Nucleus accumbens (tissue), 56 donors: ENCODE data around the gene EIF2D.
"Not testable (repeated sequence)": the region's sequence is repeated elsewhere in the genome, so short reads cannot be mapped to it uniquely, and the experiment has no call there.

Source experiments
- DNase-seq, 56 donors: peaks; one replicate each; lab custom pipeline; 2025; lab: John Stamatoyannopoulos, UW

Gene EIF2D

DNA sequence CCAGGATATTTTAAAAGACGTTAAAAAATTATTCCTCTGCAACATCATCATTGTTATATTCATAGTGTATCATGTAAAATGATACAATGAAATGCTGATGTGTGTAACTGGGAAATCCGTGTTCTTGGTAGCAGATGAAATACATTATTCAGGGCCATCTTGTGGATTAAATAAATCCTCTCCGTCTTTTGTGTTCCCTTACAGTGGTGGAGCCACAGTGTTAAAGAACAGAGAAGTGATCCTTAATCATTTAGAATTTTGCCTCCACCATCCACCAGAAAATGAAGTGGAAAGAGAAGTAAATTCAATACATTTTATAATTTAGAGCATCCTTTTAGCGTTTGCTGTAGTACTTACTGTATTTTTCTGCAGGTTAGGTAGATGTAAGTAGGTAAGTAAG, 24.4 kb upstream of the EIF2D start:
- no peak for DNase-seq

DNA sequence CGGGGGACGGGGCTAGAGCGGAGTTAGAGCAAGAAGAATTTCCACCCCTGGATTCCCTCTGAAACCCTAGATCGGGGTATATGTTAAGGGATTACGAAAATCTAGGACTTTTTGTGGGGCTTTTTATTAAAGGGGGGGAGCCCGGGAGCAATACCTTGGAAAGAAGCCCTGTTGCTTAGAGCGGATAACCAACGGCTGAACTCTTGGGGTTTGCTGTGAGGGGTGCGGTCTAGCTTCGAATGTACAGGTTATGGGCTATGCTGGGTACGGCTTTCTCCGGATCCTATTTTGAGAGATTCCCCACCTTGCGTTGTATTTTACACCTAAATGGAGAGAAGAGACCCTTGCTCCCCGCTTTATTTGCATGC, 23.7 kb upstream of the EIF2D start:
- no peak for DNase-seq

DNA sequence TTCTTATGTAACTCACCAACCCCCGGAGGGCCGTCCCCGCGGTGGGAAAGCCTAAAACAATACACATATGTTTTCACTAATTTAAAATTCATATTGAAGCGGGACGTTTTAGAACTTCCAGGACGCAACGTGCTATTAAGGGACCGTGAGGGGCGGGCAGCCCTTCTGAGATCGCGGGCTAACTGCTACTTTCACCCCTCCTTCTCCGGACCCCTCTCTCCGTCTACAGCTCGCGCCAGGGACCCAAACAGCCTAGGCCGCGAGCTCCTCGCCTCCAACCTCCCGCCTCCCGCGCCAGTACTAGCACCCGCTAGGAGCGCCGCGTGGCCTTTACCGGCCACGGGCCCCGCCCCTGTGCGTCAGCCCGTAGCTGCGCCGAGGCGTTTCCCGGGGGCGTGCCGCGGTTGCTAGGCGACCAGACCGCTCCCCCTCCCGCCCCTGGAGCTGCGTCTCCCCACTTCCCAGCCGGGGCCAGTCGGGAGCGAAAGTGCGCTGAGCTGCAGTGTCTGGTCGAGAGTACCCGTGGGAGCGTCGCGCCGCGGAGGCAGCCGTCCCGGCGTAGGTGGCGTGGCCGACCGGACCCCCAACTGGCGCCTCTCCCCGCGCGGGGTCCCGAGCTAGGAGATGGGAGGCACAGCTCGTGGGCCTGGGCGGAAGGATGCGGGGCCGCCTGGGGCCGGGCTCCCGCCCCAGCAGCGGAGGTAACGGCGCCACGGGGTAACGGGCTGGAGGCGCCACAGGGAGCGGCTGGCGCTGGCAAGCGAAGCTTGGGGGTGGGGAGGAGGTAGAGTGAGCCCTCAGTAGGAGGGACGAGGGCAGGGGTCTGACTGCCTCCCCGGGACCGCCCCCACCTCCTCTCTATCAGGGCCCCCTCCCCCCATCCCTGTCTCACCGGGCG, 23.1 kb upstream of the EIF2D start, which contains the start of gene DYRK3:
Gene DYRK3, plus strand, starts transcription at position 457 of the 898 bp plus-strand sequence. Its CDS starts 168 bp downstream, at position 625.
- peak; percentile 33 to 96 (median 85) for DNase-seq

DNA sequence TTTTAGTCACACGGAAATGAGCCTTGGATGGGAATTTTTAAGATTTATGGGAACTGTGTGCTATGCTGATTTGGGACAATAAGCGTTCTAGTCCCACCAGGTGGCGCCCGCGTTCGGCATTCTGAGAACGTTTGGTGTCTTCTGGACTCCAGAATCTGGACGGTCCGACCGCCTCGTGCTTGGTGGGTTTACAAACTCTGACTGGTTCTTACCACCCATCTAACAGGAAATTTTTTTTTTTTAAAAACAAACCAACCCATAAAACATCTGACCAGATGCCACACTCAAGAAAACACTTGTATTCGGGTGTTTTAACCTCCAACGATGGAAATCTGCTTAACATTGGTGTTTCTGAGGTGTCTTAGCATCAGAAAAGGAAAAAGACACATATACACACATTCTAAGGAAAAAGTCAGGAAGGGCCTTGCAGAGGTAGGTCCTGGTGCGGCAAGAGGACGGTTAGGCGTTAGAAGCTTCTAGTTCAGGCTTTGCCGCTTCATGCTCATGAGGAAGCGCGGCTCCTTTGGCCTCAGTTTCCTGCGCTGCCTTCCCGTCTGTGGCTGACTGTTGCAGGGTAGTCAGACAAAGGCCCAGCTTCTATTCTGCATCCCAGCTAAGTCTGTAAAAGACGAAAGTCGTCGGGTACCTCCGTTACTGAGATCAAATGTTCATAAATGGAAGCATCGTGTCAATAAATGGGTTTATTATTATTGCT, 22.3 kb upstream of the EIF2D start:
- DNase-seq, result peak in 55 of 56 donors; percentile 7 to 96 (median 69)

DNA sequence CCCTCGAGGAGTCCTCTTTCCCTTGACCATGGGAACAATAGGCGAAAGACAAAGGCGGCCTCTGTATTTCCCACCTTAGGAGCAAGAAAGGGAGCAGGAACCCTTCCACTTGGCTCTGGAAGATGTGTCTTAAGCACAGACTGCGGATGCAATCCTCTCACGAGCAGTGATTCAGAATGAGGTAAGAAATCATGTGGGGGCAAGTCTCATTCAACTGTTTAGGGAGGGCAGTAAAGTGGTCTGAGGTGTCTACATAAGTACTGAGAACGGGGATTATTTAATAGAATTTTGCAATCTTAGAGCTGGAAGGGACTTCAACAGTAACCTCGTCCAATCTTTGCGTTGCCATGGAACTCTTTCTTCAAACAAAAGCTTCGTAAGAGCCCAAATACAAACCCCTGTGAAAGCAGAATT, 21.4 kb upstream of the EIF2D start:
- DNase-seq, result no peak

DNA sequence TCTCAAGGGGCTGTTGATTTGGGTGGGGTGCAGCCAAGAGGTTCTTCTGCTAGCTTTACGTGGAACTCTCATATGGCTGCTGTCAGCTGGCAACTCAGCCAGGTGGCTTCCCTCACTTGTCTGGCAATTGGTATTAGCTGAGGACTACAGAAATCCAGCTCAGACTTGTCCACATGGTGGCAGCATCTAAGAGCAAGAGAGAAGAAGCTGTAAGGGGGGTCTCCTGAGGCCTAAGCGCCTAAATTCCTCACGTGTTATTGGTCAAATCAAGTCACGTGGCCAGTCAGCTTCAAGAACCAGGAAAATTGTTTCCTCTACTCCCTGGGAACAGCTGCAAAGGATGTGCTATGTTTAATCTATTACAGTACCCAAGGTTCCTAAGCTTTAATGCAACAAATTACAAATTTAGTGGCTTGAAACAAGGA, 18.8 kb upstream of the EIF2D start:
- peak in 2 of 56 donors; percentile 2 to 37 for DNase-seq

DNA sequence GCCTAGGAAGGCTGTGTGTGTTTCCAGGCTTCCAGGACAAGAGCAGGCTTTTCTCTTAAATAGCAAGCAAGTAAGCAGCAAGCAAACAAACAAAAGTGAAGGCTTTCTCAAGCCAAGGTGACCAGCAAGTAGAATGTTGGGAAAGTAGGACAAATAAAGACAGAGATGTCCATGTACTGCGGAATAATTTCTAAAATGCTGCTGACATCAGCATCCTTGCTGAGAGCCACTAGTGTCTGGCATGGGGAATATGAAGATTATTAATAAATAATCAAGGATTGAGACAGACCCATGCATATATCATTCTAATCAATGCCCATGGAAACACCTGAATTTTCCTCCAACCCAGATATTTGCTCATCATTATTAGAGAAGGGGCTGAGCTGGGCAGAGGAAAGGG, 16.7 kb upstream of the EIF2D start:
- no peak for DNase-seq

DNA sequence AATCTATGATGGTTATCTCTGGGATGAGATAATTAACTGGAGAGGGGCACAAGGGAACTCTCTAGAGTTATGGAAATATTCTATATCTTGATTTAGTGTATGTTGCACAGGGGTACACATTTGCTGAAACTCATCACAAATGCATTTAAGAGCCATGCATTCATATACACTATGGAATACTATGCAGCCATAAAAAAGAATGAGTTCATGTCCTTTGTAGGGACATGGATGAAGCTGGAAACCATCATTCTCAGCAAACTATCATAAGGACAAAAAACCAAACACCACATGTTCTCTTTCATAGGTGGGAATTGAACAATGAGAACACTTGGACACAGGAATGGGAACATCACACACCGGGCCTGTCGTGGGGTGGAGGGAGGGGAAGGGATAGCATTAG, 14.1 kb upstream of the EIF2D start:
- not testable (repeated sequence) for DNase-seq

GRCh38 chr1:206609229-206609991, 2.9 kb downstream of the EIF2D start:
- no peak for DNase-seq

DNA sequence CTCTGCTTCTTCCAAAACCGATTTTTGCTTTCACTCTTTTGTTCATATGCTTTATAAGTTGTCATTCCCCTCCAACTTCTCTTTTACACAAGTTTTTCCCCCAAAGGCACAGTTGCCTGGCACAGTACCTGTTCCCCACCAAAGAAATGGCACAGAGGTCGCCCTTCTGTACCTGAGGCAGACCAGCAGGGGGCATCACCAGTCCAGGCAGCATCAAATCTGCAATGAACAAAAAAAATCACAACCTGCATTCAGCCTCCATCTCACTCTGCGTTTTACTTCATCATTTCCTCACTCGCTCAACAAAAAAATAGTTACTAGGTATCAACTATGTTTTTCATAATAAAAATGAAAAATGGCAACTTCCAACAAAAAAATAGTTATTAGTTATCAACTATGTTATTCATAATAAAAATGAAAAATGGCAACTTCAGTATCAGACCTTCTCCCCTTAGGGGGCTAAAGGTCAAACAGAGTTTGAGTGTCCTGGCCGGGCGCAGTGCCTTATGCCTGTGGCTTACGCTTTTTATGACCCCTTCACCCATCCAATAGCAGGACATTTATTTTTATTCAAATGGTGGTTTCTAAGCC, 4.1 kb downstream of the EIF2D start:
- peak in 10 of 56 donors; percentile 4 to 34 (median 16) for DNase-seq

- DNase-seq, result no peak
Measured at GRCh38 chr1:206606867-206607266, 5.4 kb downstream of the EIF2D start.

GRCh38 chr1:206604861-206605260, 7.4 kb downstream of the EIF2D start:
- no peak for DNase-seq

GRCh38 chr1:206600527-206600926, 11.7 kb downstream of the EIF2D start:
- DNase-seq, result no peak

- DNase-seq, result no peak
Measured at GRCh38 chr1:206596319-206596666, 16.0 kb downstream of the EIF2D start.

DNA sequence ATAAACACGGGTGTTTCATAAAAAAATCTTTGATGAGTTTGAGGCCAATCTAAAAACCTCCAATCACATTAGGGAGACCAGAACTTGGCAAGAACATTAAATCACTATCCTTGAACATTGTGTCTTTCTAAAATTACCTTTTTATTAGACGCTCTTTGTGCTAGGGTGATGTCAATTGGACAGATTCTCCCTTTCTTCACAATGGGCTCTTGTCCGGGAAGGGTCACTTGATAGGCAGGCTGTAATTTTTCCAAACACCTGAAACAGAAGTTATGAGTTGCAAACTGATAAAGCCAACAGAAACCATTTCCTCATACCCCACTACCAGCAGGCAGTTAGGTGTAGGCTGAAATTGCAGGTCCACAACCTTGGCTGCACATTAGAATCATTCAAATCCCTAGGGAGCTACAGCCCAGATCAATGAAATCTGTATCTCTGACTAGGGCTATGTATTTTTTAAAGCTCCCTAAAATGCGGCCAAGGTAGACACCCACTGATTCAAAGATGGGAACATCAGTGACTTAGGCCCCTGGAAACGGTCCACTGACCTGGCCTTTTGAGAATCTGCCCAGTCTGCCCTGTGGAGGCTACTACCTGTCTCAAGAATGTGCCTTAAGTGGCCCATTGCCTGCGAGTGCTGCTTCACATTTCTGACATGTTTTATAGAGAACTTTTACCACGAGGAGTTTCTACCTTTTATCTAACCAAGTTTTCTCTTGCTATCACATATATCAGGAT, 16.5 kb downstream of the EIF2D start:
- DNase-seq, result no peak

DNA sequence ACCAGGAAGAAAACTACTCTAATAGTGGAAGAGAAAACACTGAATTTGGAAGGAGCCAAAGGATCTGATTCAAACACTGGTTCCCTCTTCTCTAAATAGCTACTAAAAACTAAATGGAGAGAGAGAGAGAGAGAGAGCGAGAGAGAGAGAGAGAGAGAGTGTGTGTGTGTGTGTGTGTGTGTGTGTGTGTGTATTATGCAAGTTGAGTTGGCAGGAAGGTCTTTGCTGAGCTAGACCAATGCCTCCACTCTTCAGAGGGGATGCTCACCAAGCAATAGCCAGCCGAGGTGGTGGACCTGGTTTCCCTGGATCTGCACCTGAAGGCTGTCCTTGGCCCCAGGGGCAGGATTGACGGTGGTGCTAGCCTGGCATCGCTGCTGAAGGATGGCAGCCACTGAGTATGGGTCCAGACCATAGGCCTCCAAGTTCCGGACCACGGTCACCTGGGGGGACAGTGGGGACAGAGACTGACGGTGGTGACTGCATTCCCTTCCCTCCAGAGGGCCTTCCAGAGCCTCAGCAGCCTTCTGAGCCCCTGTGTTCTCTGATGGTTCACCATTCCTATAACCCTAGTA, 18.8 kb downstream of the EIF2D start:
- no peak for DNase-seq

GRCh38 chr1:206591696-206592095, 20.6 kb downstream of the EIF2D start:
- DNase-seq, result no peak

- no peak for DNase-seq
Measured at GRCh38 chr1:206591226-206591625, 21.0 kb downstream of the EIF2D start.

DNA sequence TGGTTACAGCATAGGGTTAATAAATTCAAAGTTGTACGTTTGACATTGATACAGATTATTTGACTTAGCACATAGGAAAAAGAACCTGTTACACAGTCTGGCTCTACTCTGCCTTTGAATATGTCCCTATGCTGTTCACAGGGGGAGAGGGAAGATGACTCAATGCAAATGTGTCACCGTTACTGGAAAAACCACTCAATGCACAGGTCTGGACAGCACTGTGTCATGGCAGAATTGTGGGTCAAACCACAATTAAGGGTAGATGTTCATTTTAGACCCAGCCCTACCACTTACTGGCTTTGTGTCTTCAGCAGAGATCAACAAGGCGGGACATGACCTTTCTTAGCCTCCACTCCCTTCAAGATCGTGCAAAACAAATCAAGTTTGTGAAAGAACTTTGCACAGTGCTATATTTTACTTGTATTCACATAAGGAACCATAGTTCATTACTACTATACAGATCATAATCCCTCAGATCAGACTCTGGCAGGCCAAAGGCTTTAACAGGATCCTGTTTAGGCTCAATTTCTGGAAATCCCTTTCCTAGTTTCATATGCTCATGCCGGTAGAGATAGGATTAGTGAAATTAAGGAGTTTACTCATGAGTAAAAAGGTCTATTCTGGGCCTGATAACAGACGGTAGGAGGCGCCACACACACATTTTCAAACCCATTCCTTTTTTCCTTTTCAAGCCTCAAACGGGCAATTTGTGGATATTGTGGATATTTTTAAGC, 22.1 kb downstream of the EIF2D start:
- DNase-seq, result no peak
